IMR-90 (cell line): ENCODE results near the gene NPPA. TPM values are rescaled to one million over a fixed set of nuclear protein-coding genes. Genes with fewer than 3 reads are reported as not detected.

ENCODE experiments used
- ATAC-seq: fragments of 200-7000 bp; cut with Tn5 transposase; 2 replicates; pipeline ENCODE4 v1.9.1; 2020; ENCODE audit warnings: low read depth, mild to moderate bottlenecking, moderate library complexity
- BruUV-seq: library from RNA; stranded (reverse); fragments of 400-500 nt; replicated peaks from 2 replicates; lab custom pipeline; 2021; lab: Mats Ljungman, UMichigan
- CTCF ChIA-PET: fragments of 300-600 bp; formaldehyde crosslinking; extraction: SDS; loops from one replicate; lab custom pipeline; 2021; ENCODE audit warnings: antibody characterized with exemption; lab: Yijun Ruan, JAX
- POLR2A ChIA-PET: fragments of 300-600 bp; sonication (Branson Sonifier 250); formaldehyde crosslinking; loops from one replicate; lab custom pipeline; 2022; ENCODE audit warnings: antibody characterized with exemption; ENCODE audit not compliant: unreplicated experiment; lab: Charles Lee
- DNase-seq: peaks from one replicate; pipeline ENCODE4 v3.0.0; 2013
- H2AFZ ChIP-seq: replicated peaks from 2 replicates; pipeline ENCODE3; 2013; ENCODE audit warnings: low read length, mild to moderate bottlenecking; ENCODE audit not compliant: poor library complexity
- H2AK5ac ChIP-seq: 2 replicates; pipeline ENCODE4 v1.6.1; 2013; ENCODE audit warnings: low read depth, low read length, inconsistent platforms
- H2AK9ac ChIP-seq: replicated peaks from 2 replicates; pipeline ENCODE3; 2013; ENCODE audit warnings: mild to moderate bottlenecking, low read depth, low read length, moderate library complexity; ENCODE audit not compliant: poor library complexity
- H2BK120ac ChIP-seq: 2 replicates; pipeline ENCODE4 v1.6.1; 2013; ENCODE audit warnings: low read depth, low read length, inconsistent platforms
- H2BK15ac ChIP-seq: 3 replicates; pipeline ENCODE4 v1.6.1; 2013; ENCODE audit warnings: low read depth, low read length, inconsistent platforms
- H2BK20ac ChIP-seq: 2 replicates; pipeline ENCODE4 v1.6.1; 2013; ENCODE audit warnings: low read depth, mild to moderate bottlenecking, inconsistent platforms, low read length, moderate library complexity
- H2BK5ac ChIP-seq: 2 replicates; pipeline ENCODE4 v1.6.1; 2013; ENCODE audit warnings: mild to moderate bottlenecking, low read depth, low read length, inconsistent platforms; ENCODE audit not compliant: poor library complexity, severe bottlenecking
- H3K14ac ChIP-seq: replicated peaks from 2 replicates; pipeline ENCODE4 v1.6.1; 2013; ENCODE audit warnings: low read depth, low read length, inconsistent platforms
- H3K18ac ChIP-seq: 2 replicates; pipeline ENCODE4 v1.6.1; 2013; ENCODE audit warnings: low read depth, low read length, control low read depth
- H3K23ac ChIP-seq: 2 replicates; pipeline ENCODE4 v1.6.1; 2013; ENCODE audit warnings: low read depth, low read length, inconsistent platforms
- H3K27ac ChIP-seq: 2 replicates; pipeline ENCODE4 v1.5.1; 2013; ENCODE audit warnings: mild to moderate bottlenecking, control low read depth, low read length; ENCODE audit not compliant: insufficient read depth
- H3K27me3 ChIP-seq: 2 replicates; pipeline ENCODE4 v1.6.1; 2013; ENCODE audit warnings: low read length; ENCODE audit not compliant: control insufficient read depth, insufficient read depth
- H3K36me3 ChIP-seq: 2 replicates; pipeline ENCODE4 v1.6.1; 2013; ENCODE audit warnings: low read length, mixed read lengths; ENCODE audit not compliant: control insufficient read depth, insufficient read depth
- H3K4ac ChIP-seq: 2 replicates; pipeline ENCODE4 v1.6.1; 2013; ENCODE audit warnings: low read depth, low read length, inconsistent platforms
- H3K4me1 ChIP-seq: 2 replicates; pipeline ENCODE4 v1.6.1; 2013; ENCODE audit warnings: low read length, mixed read lengths; ENCODE audit not compliant: control insufficient read depth, insufficient read depth
- H3K4me2 ChIP-seq: 2 replicates; pipeline ENCODE4 v1.6.1; 2013; ENCODE audit warnings: low read depth, mild to moderate bottlenecking, control low read depth, low read length, moderate library complexity
- H3K4me3 ChIP-seq: 2 replicates; pipeline ENCODE4 v1.5.1; 2013; ENCODE audit warnings: low read depth, mild to moderate bottlenecking, control low read depth, low read length, moderate library complexity; ENCODE audit not compliant: insufficient read depth
- H3K56ac ChIP-seq: 2 replicates; pipeline ENCODE4 v1.6.1; 2013; ENCODE audit warnings: low read length, inconsistent platforms; ENCODE audit not compliant: insufficient read depth; ENCODE audit errors: extremely low read depth
- H3K79me1 ChIP-seq, 2 experiments: 2 replicates each; pipeline ENCODE4 v1.6.1; 2013; ENCODE audit warnings: low read length in 2 of 2, inconsistent platforms in 1 of 2, low read depth in 1 of 2
- H3K9ac ChIP-seq: 2 replicates; pipeline ENCODE4 v1.6.1; 2013; ENCODE audit warnings: low read depth, low read length, control low read depth
- H3K9me1 ChIP-seq: 2 replicates; pipeline ENCODE4 v1.6.1; 2013; ENCODE audit warnings: low read length, inconsistent platforms; ENCODE audit not compliant: insufficient read depth
- H3K9me3 ChIP-seq: 2 replicates; pipeline ENCODE4 v1.6.1; 2013; ENCODE audit warnings: low read length; ENCODE audit not compliant: control insufficient read depth, insufficient read depth
- H4K20me1 ChIP-seq: 2 replicates; pipeline ENCODE4 v1.6.1; 2013; ENCODE audit warnings: low read length, inconsistent platforms; ENCODE audit not compliant: insufficient read depth
- H4K5ac ChIP-seq: 2 replicates; pipeline ENCODE4 v1.6.1; 2013; ENCODE audit warnings: mild to moderate bottlenecking, low read depth, low read length, control low read depth
- H4K8ac ChIP-seq, 2 experiments: 2 replicates each; pipeline ENCODE4 v1.6.1; 2013; ENCODE audit warnings: low read depth in 2 of 2, low read length in 2 of 2, control low read depth in 1 of 2, inconsistent platforms in 1 of 2
- H4K91ac ChIP-seq: 2 replicates; pipeline ENCODE4 v1.6.1; 2013; ENCODE audit warnings: low read depth, low read length, inconsistent platforms; ENCODE audit not compliant: insufficient read depth
- MXI1 ChIP-seq: IDR thresholded peaks from 2 replicates; pipeline ENCODE4 v1.6.1; 2012; ENCODE audit warnings: low read depth, mild to moderate bottlenecking, low read length, moderate library complexity, borderline replicate concordance
- RFX5 ChIP-seq: IDR thresholded peaks from 2 replicates; pipeline ENCODE4 v1.8.0; 2012; ENCODE audit warnings: low read depth, mild to moderate bottlenecking, low read length, moderate library complexity
- WGBS, 2 experiments: methylation state at CpG; one replicate each; pipeline versions ENCODE4 v1.1.5 to v1.1.7; 2013; ENCODE audit warnings: missing lambda C conversion rate in 2 of 2; ENCODE audit not compliant: insufficient read length in 1 of 2; ENCODE audit errors: extremely low coverage in 2 of 2; 5-methylcytosine and 5-hydroxymethylcytosine counted together
- dilution Hi-C: fragments of 300-500 bp; cut with HindIII; formaldehyde crosslinking; loops from one replicate; pipeline ENCODE4 v1.14.3; 2018; ENCODE audit warnings: low sequenced_read_pairs; ENCODE audit not compliant: unreplicated experiment
- in situ Hi-C: fragments of 300-500 bp; cut with MboI; formaldehyde crosslinking; loops from 3 replicates; pipeline ENCODE4 v1.14.3; 2019; ENCODE audit warnings: low sequenced_read_pairs, inconsistent platforms, mixed read lengths
- intact Hi-C: fragments of 100-400 bp; cut with micrococcal nuclease; formaldehyde crosslinking; loops from 2 replicates; pipeline ENCODE4 v1.10.0; 2022
- polyA plus RNA-seq, 3 experiments: library from polyadenylated mRNA; depleted of rRNA; stranded (reverse); fragments of >200 nt; gene quantifications; 2 replicates each; pipeline ENCODE4 v1.2.3, GENCODE V29; 2012; ENCODE audit warnings: low replicate concordance in 1 of 3
- total RNA-seq: library from RNA; depleted of rRNA; stranded (reverse); fragments of >200 nt; gene quantifications from 2 replicates; pipeline ENCODE4 v1.2.3, GENCODE V29; 2012
- TF ChIP-seq, protein P1 (sequence below): fragments of 150-350 bp; IDR thresholded peaks from 2 replicates; pipeline ENCODE4 v1.6.1; 2017; ENCODE audit warnings: mild to moderate bottlenecking, antibody characterized with exemption, low read length, low read depth

The NPPA gene
- total and polyA plus RNA-seq, 2 of the 4 experiments (the other 2 are of a cell fraction) = not detected

GRCh38 chr1:11879311-11880180 is 32.0 kb upstream of the NPPA start:
- Histone ChIP-seq H4K20me1 (no peaks in the 10 kb centered on the region), H3K27me3 (peaks cover 58% of the 10 kb centered on the region), H2AK5ac (no peak overlapping the region), H3K9me1 (no peaks in the 10 kb centered on the region), H4K91ac (no peak overlapping the region), H3K18ac (no peak overlapping the region), H3K27ac (no peak overlapping the region), H2BK5ac (no peak overlapping the region), H4K5ac (no peak overlapping the region), H3K56ac (no peak overlapping the region), H3K4me2 (no peak overlapping the region), H3K9me3 (no peaks in the 10 kb centered on the region; the same call in 1 of the 2 replicates), H3K36me3 (no peaks in the 10 kb centered on the region), H2AK9ac (no peak overlapping the region), H3K9ac (no peak overlapping the region), H3K79me1 (no peaks in the 10 kb centered on the region), H3K14ac (no peak overlapping the region), H3K4ac (no peak overlapping the region), H2BK20ac (no peak overlapping the region), H2BK120ac (no peak overlapping the region), H2AFZ (no peak overlapping the region), H2BK15ac (no peak overlapping the region), H3K4me1 (no peaks in the 10 kb centered on the region), H3K4me3 (no peak overlapping the region), H4K8ac (no peak overlapping the region), H3K23ac (no peak overlapping the region)
- BruUV-seq = no TSS peak
- TF ChIP-seq MXI1 (no peak), RFX5 (no peak)
- TF ChIP-seq, protein P1, sequence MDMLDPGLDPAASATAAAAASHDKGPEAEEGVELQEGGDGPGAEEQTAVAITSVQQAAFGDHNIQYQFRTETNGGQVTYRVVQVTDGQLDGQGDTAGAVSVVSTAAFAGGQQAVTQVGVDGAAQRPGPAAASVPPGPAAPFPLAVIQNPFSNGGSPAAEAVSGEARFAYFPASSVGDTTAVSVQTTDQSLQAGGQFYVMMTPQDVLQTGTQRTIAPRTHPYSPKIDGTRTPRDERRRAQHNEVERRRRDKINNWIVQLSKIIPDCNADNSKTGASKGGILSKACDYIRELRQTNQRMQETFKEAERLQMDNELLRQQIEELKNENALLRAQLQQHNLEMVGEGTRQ = no peak
- in situ Hi-C loops = no loop called here
- ChIA-PET CTCF (no interaction called here), POLR2A (no interaction called here)
- 62% methylated on average over 13 of the region's 28 CpGs; no CpG with 5 or more reads in 1 of the 2 experiments for WGBS, 2 experiments
- intact Hi-C loops = no loop called here
- ATAC-seq (no peak), DNase-seq (no peak)
- dilution Hi-C loops = no loop called here
